IMR-90 (cell line): ENCODE results near the gene EED. TPM values are rescaled to one million over a fixed set of nuclear protein-coding genes. Genes with fewer than 3 reads are reported as not detected.

Experiments used
- ATAC-seq: fragments of 200-7000 bp; cut with Tn5 transposase; 2 replicates; pipeline ENCODE4 v1.9.1; 2020; ENCODE audit warnings: low read depth, mild to moderate bottlenecking, moderate library complexity
- BruUV-seq: library from RNA; stranded (reverse); fragments of 400-500 nt; replicated peaks from 2 replicates; lab custom pipeline; 2021; lab: Mats Ljungman, UMichigan
- CTCF ChIA-PET: fragments of 300-600 bp; formaldehyde crosslinking; extraction: SDS; loops from one replicate; lab custom pipeline; 2021; ENCODE audit warnings: antibody characterized with exemption; lab: Yijun Ruan, JAX
- POLR2A ChIA-PET: fragments of 300-600 bp; sonication (Branson Sonifier 250); formaldehyde crosslinking; loops from one replicate; lab custom pipeline; 2022; ENCODE audit warnings: antibody characterized with exemption; ENCODE audit not compliant: unreplicated experiment; lab: Charles Lee
- DNase-seq: peaks from one replicate; pipeline ENCODE4 v3.0.0; 2013
- H2AFZ ChIP-seq: replicated peaks from 2 replicates; pipeline ENCODE3; 2013; ENCODE audit warnings: low read length, mild to moderate bottlenecking; ENCODE audit not compliant: poor library complexity
- H2AK5ac ChIP-seq: 2 replicates; pipeline ENCODE4 v1.6.1; 2013; ENCODE audit warnings: low read depth, low read length, inconsistent platforms
- H2AK9ac ChIP-seq: replicated peaks from 2 replicates; pipeline ENCODE3; 2013; ENCODE audit warnings: mild to moderate bottlenecking, low read depth, low read length, moderate library complexity; ENCODE audit not compliant: poor library complexity
- H2BK120ac ChIP-seq: 2 replicates; pipeline ENCODE4 v1.6.1; 2013; ENCODE audit warnings: low read depth, low read length, inconsistent platforms
- H2BK15ac ChIP-seq: 3 replicates; pipeline ENCODE4 v1.6.1; 2013; ENCODE audit warnings: low read depth, low read length, inconsistent platforms
- H2BK20ac ChIP-seq: 2 replicates; pipeline ENCODE4 v1.6.1; 2013; ENCODE audit warnings: low read depth, mild to moderate bottlenecking, inconsistent platforms, low read length, moderate library complexity
- H2BK5ac ChIP-seq: 2 replicates; pipeline ENCODE4 v1.6.1; 2013; ENCODE audit warnings: mild to moderate bottlenecking, low read depth, low read length, inconsistent platforms; ENCODE audit not compliant: poor library complexity, severe bottlenecking
- H3K14ac ChIP-seq: replicated peaks from 2 replicates; pipeline ENCODE4 v1.6.1; 2013; ENCODE audit warnings: low read depth, low read length, inconsistent platforms
- H3K18ac ChIP-seq: 2 replicates; pipeline ENCODE4 v1.6.1; 2013; ENCODE audit warnings: low read depth, low read length, control low read depth
- H3K23ac ChIP-seq: 2 replicates; pipeline ENCODE4 v1.6.1; 2013; ENCODE audit warnings: low read depth, low read length, inconsistent platforms
- H3K27ac ChIP-seq: 2 replicates; pipeline ENCODE4 v1.5.1; 2013; ENCODE audit warnings: mild to moderate bottlenecking, control low read depth, low read length; ENCODE audit not compliant: insufficient read depth
- H3K27me3 ChIP-seq: 2 replicates; pipeline ENCODE4 v1.6.1; 2013; ENCODE audit warnings: low read length; ENCODE audit not compliant: control insufficient read depth, insufficient read depth
- H3K36me3 ChIP-seq: 2 replicates; pipeline ENCODE4 v1.6.1; 2013; ENCODE audit warnings: low read length, mixed read lengths; ENCODE audit not compliant: control insufficient read depth, insufficient read depth
- H3K4ac ChIP-seq: 2 replicates; pipeline ENCODE4 v1.6.1; 2013; ENCODE audit warnings: low read depth, low read length, inconsistent platforms
- H3K4me1 ChIP-seq: 2 replicates; pipeline ENCODE4 v1.6.1; 2013; ENCODE audit warnings: low read length, mixed read lengths; ENCODE audit not compliant: control insufficient read depth, insufficient read depth
- H3K4me2 ChIP-seq: 2 replicates; pipeline ENCODE4 v1.6.1; 2013; ENCODE audit warnings: low read depth, mild to moderate bottlenecking, control low read depth, low read length, moderate library complexity
- H3K4me3 ChIP-seq: 2 replicates; pipeline ENCODE4 v1.5.1; 2013; ENCODE audit warnings: low read depth, mild to moderate bottlenecking, control low read depth, low read length, moderate library complexity; ENCODE audit not compliant: insufficient read depth
- H3K56ac ChIP-seq: 2 replicates; pipeline ENCODE4 v1.6.1; 2013; ENCODE audit warnings: low read length, inconsistent platforms; ENCODE audit not compliant: insufficient read depth; ENCODE audit errors: extremely low read depth
- H3K79me1 ChIP-seq, 2 experiments: 2 replicates each; pipeline ENCODE4 v1.6.1; 2013; ENCODE audit warnings: low read length in 2 of 2, inconsistent platforms in 1 of 2, low read depth in 1 of 2
- H3K9ac ChIP-seq: 2 replicates; pipeline ENCODE4 v1.6.1; 2013; ENCODE audit warnings: low read depth, low read length, control low read depth
- H3K9me1 ChIP-seq: 2 replicates; pipeline ENCODE4 v1.6.1; 2013; ENCODE audit warnings: low read length, inconsistent platforms; ENCODE audit not compliant: insufficient read depth
- H3K9me3 ChIP-seq: 2 replicates; pipeline ENCODE4 v1.6.1; 2013; ENCODE audit warnings: low read length; ENCODE audit not compliant: control insufficient read depth, insufficient read depth
- H4K20me1 ChIP-seq: 2 replicates; pipeline ENCODE4 v1.6.1; 2013; ENCODE audit warnings: low read length, inconsistent platforms; ENCODE audit not compliant: insufficient read depth
- H4K5ac ChIP-seq: 2 replicates; pipeline ENCODE4 v1.6.1; 2013; ENCODE audit warnings: mild to moderate bottlenecking, low read depth, low read length, control low read depth
- H4K8ac ChIP-seq, 2 experiments: 2 replicates each; pipeline ENCODE4 v1.6.1; 2013; ENCODE audit warnings: low read depth in 2 of 2, low read length in 2 of 2, control low read depth in 1 of 2, inconsistent platforms in 1 of 2
- H4K91ac ChIP-seq: 2 replicates; pipeline ENCODE4 v1.6.1; 2013; ENCODE audit warnings: low read depth, low read length, inconsistent platforms; ENCODE audit not compliant: insufficient read depth
- CHD1 ChIP-seq: IDR thresholded peaks from 2 replicates; pipeline ENCODE4 v1.6.1; 2012; ENCODE audit warnings: low read depth, low read length, improper control_type of control experiment
- MXI1 ChIP-seq: IDR thresholded peaks from 2 replicates; pipeline ENCODE4 v1.6.1; 2012; ENCODE audit warnings: low read depth, mild to moderate bottlenecking, low read length, moderate library complexity, borderline replicate concordance
- RAD21 ChIP-seq: IDR thresholded peaks from 2 replicates; pipeline ENCODE4 v1.6.1; 2012; ENCODE audit warnings: low read length, improper control_type of control experiment
- dilution Hi-C: fragments of 300-500 bp; cut with HindIII; formaldehyde crosslinking; loops from one replicate; pipeline ENCODE4 v1.14.3; 2018; ENCODE audit warnings: low sequenced_read_pairs; ENCODE audit not compliant: unreplicated experiment
- in situ Hi-C: fragments of 300-500 bp; cut with MboI; formaldehyde crosslinking; loops from 3 replicates; pipeline ENCODE4 v1.14.3; 2019; ENCODE audit warnings: low sequenced_read_pairs, inconsistent platforms, mixed read lengths
- intact Hi-C: fragments of 100-400 bp; cut with micrococcal nuclease; formaldehyde crosslinking; loops from 2 replicates; pipeline ENCODE4 v1.10.0; 2022
- polyA plus RNA-seq, 3 experiments: library from polyadenylated mRNA; depleted of rRNA; stranded (reverse); fragments of >200 nt; gene quantifications; 2 replicates each; pipeline ENCODE4 v1.2.3, GENCODE V29; 2012; ENCODE audit warnings: low replicate concordance in 1 of 3
- total RNA-seq: library from RNA; depleted of rRNA; stranded (reverse); fragments of >200 nt; gene quantifications from 2 replicates; pipeline ENCODE4 v1.2.3, GENCODE V29; 2012

Gene EED
- total and polyA plus RNA-seq, 2 of the 4 experiments (the other 2 are of a cell fraction), result 11.1 to 11.5 TPM

- H3K18ac ChIP-seq, result no peak overlapping the region
- CTCF ChIA-PET, result no interaction called here
- H2AK9ac ChIP-seq, result no peak overlapping the region
- no peaks in the 10 kb centered on the region for H3K9me3 ChIP-seq
- DNase-seq, result no peak
- no peak overlapping the region for H2BK20ac ChIP-seq
- H3K56ac ChIP-seq, result no peak overlapping the region
- no peak overlapping the region for H2AK5ac ChIP-seq
- H3K4me1 ChIP-seq, result no peaks in the 10 kb centered on the region
- no peaks in the 10 kb centered on the region for H3K36me3 ChIP-seq
- H4K8ac ChIP-seq, result no peak overlapping the region
- no peak overlapping the region for H3K4ac ChIP-seq
- dilution Hi-C loops (no loop called here), in situ Hi-C loops (no loop called here), intact Hi-C loops (no loop called here)
- H3K27ac ChIP-seq, result no peak overlapping the region
- no peak overlapping the region for H3K4me3 ChIP-seq
- no peak overlapping the region for H3K23ac ChIP-seq
- ATAC-seq, result no peak
- H3K9ac ChIP-seq, result no peak overlapping the region
- no peak overlapping the region for H3K14ac ChIP-seq
- no peaks in the 10 kb centered on the region for H4K20me1 ChIP-seq
- no peak overlapping the region for H4K5ac ChIP-seq
- H2BK5ac ChIP-seq, result no peak overlapping the region
- no peaks in the 10 kb centered on the region; the same call in 1 of the 2 replicates for H3K27me3 ChIP-seq
- TF ChIP-seq RAD21, result no peak
- no peak for TF ChIP-seq MXI1
- TF ChIP-seq CHD1, result no peak
- H2AFZ ChIP-seq, result no peak overlapping the region
- no peak overlapping the region for H4K91ac ChIP-seq
- H3K4me2 ChIP-seq, result no peak overlapping the region
- BruUV-seq, result no TSS peak
- H2BK120ac ChIP-seq, result no peak overlapping the region
- H2BK15ac ChIP-seq, result no peak overlapping the region
- H3K79me1 ChIP-seq, result no peaks in the 10 kb centered on the region
- POLR2A ChIA-PET, result no interaction called here
- no peaks in the 10 kb centered on the region for H3K9me1 ChIP-seq
These were observed 12.0 kb upstream of the EED start for GRCh38 chr11:86232556-86232955.
